ENCODE results near the gene STX7. TPM values are rescaled to one million over a fixed set of nuclear protein-coding genes. Genes with fewer than 3 reads are reported as not detected.

Gene STX7
- total RNA-seq, 1 experiment from 2014 or later: 27.8 TPM

GRCh38 chr6:132551214-132551613 lies 38.3 kb upstream of the STX7 start (continued):
- TF ChIP-seq ATF3 (IDR thresholded peaks at IDR 0.05) (no peak), TCF7L2 (IDR thresholded peaks at IDR 0.05; ENCODE audit: borderline replicate concordance, extremely low read depth, insufficient read depth, insufficient read length) (no peak), POLR2A (IDR thresholded peaks at IDR 0.05; ENCODE audit: borderline replicate concordance, extremely low read depth, insufficient read depth, insufficient read length) (no peak), RAD21 (IDR thresholded peaks at IDR 0.05; ENCODE audit: low read depth) (no peak), ELF1 (IDR thresholded peaks at IDR 0.05; ENCODE audit: borderline replicate concordance, low read depth) (no peak), SRF (IDR thresholded peaks at IDR 0.05; ENCODE audit: low read depth) (no peak), SIN3A (IDR thresholded peaks at IDR 0.05; ENCODE audit: low read depth) (no peak), ZBTB33 (IDR thresholded peaks at IDR 0.05; ENCODE audit: extremely low read depth, insufficient replicate concordance, low read length) (no peak)

GRCh38 chr6:132548746-132549463 lies 36.0 kb upstream of the STX7 start:
- ChIA-PET CTCF (no interaction called here), POLR2A (no interaction called here), RAD21 (ENCODE audit: low non-redundant PET in 1 of 2, low total read pairs in 2 of 2, uncharacterized antibody in 2 of 2, unreplicated experiment in 2 of 2) (no interaction called here)
- no peaks in the 10 kb centered on the region for H3K4me1 ChIP-seq (ENCODE audit: control insufficient read depth in 1 of 2, insufficient read depth in 2 of 2, low read length in 2 of 2)
- H2AFZ ChIP-seq (ENCODE audit: low read depth, low read length, poor library complexity, severe bottlenecking): no peak overlapping the region
- no peak overlapping the region for H3K27ac ChIP-seq (ENCODE audit: low read depth, low read length)
- no TSS peak for BruUV-seq (replicated peaks)
- H3K79me2 ChIP-seq (ENCODE audit: insufficient read depth, low read length): no peaks in the 10 kb centered on the region
- H3K36me3 ChIP-seq (ENCODE audit: control insufficient read depth in 1 of 2, insufficient read depth in 2 of 2, low read length in 2 of 2): no peaks in the 10 kb centered on the region
- H3K4me2 ChIP-seq (ENCODE audit: low read length): no peak overlapping the region
- no peak overlapping the region for H3K9ac ChIP-seq (ENCODE audit: low read length)
- no peaks in the 10 kb centered on the region for H4K20me1 ChIP-seq (ENCODE audit: insufficient read depth)
- no peak for TF ChIP-seq POLR2AphosphoS5 (IDR thresholded peaks at IDR 0.05; ENCODE audit: low read depth, low read length)
- no peak for TF ChIP-seq EZH2 (IDR thresholded peaks at IDR 0.05)
- no peak for TF ChIP-seq SP1 (IDR thresholded peaks at IDR 0.05; ENCODE audit: low read depth)
- TF ChIP-seq ZBTB33 (IDR thresholded peaks at IDR 0.05; ENCODE audit: extremely low read depth, insufficient replicate concordance, low read length): no peak
- no peak for TF ChIP-seq SIN3A (IDR thresholded peaks at IDR 0.05; ENCODE audit: low read depth)
- TF ChIP-seq ZFX (IDR thresholded peaks at IDR 0.05): no peak
- no peak for TF ChIP-seq CBX3 (IDR thresholded peaks at IDR 0.05; ENCODE audit: low read depth)
- H3K27me3 ChIP-seq (ENCODE audit: insufficient read depth, low read length): no peaks in the 10 kb centered on the region
- no peak for DNase-seq (ENCODE audit: low read depth, low spot score)
- H3K9me3 ChIP-seq (ENCODE audit: control insufficient read depth in 1 of 2, insufficient read depth in 1 of 2, low read depth in 1 of 2, low read length in 2 of 2): no peaks in the 10 kb centered on the region
- H3K4me3 ChIP-seq (replicated peaks in 1 of 2; ENCODE audit: low read depth in 1 of 2, low read length in 2 of 2): no peak overlapping the region
- intact Hi-C loops (cut with micrococcal nuclease): no loop called here
- no peak for ATAC-seq
- H3K9me2 ChIP-seq (ENCODE audit: insufficient read depth): no peaks in the 10 kb centered on the region
